Hematopoietic multipotent progenitor cell (in vitro differentiated cells): ENCODE data around the gene FAM98C. TPM values are rescaled to one million over a fixed set of nuclear protein-coding genes. Genes with fewer than 3 reads are reported as not detected.
A peak's percentile ranks its signal among the peaks of the same experiment; 100 is the strongest.

Experiments
- DNase-seq, 3 donors: peaks; one replicate each; pipeline ENCODE4 v3.0.0-alpha.2; 2011 to 2015; ENCODE audit warnings: low read depth in 2 of 3, low spot score in 2 of 3
- total RNA-seq: library from RNA; depleted of rRNA; stranded (reverse); fragments of >200 nt; gene quantifications from one replicate; pipeline ENCODE4 v1.2.3, GENCODE V29; 2012

FAM98C gene
- total RNA-seq, 1 donor = 9.4 TPM

DNA sequence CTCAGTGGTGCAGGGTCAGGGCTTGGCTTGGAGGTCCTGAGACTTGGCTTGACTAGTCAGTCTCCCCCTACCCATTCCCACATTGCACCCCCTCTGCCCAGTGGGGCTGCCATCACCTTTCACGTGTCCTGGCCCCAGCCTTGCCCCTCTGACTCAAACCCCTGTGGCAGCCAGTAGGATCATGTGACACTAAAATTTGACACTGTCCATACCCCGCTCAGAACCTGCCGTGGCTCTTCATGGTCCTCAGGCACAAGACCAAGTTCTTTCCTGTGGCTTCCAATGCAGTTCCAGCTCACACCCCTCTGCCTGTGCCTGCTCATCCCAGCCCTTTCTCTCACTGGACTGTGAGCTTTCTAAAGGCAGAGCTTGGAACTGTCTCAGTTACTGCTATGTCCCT, 26.3 kb upstream of the FAM98C start:
- DNase-seq = no peak

DNA sequence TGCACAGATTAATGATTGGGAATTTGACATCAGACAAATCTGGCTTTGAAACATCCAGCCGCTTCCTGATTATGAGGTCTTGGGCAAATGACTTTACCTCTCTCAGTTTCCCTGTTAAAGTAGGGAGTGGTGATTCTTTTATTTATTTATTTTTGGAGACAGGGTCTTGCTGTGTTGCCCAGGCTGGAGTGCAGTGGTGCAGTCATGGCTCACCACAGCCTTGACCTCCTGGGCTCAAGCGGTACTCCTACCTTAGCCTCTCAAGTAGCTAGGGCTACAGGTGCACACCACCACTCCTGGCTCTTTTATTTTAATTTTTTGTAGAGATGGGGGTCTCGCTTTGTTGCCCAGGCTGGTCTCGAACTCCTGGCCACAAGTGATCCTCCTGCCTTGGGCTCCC, 25.8 kb upstream of the FAM98C start:
- no peak for DNase-seq

DNA sequence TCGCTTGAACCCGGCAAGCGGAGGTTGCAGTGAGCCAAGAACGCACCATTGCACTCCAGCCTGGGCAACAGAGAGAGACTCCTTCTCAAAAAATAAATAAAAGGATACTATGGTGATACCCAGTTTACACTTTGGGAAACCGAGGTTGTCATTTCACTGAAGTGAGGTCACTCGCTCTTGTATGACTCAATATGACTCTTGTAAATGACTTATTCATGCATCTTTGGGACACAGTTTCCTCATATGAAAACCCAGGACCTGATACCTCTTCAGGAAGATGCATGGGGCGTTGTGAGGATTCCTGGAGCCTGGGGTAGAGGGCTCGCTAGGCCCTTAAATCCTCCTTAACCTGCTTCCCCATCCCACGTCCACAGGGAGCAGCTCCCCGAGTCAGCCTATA, 24.0 kb upstream of the FAM98C start:
- DNase-seq = no peak

DNA sequence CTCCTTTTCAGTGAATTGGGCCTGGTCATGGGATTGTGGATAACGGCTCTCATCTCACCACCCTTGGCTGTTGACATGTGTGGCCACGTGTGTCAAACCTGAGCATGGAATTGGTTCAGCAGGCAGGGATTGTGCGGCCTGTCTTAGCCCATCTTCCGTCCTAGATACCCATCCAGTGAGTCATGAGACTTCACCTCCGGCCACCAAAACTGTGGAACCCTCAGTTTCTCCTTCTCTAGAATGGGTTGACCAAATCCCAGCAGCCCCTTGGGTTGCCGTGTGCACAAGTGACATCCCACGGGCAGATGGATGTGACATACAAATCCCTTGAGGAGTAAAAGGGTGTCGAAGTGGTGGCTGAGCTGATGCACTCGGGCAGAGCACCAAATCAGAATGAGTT, 21.8 kb upstream of the FAM98C start:
- DNase-seq = no peak

DNA sequence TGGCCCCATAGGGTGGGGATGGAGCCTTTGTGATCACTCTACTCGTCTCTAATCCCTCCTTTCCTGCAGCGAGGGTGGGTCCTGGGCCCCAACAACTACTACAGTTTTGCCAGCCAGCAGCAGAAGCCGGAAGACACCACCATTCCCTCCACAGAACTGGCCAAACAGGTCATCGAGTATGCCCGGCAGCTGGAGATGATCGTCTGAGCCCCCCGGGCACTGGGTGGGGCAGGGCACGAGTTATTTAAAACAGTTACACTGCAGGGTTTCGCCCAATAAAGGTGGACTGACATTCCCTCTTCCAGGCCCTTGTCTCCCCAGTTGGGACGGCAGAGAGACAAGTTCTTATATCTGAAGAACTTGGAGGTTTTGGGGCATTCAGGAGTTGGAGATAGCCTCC, 19.7 kb upstream of the FAM98C start:
- no peak for DNase-seq

DNA sequence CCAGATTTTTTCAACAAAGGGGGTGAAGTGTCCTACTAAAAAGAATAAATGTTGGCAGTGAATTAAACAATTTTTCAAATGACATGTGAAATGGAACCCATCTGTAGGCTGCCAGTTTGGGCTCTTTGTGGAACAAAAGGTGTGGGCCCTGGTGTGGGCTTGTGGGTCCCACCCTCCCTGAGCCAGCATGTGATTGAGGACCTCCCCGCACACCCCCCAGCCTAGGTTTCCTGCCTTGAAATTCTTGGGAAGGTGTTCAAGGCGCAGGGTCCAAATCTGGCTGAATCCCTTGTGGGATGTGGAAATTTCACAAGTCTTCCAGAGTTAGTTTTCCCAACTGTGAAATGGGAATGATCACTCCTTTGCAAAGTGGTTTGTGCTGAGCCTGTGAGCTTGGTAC, 19.1 kb upstream of the FAM98C start:
- DNase-seq = no peak

DNA sequence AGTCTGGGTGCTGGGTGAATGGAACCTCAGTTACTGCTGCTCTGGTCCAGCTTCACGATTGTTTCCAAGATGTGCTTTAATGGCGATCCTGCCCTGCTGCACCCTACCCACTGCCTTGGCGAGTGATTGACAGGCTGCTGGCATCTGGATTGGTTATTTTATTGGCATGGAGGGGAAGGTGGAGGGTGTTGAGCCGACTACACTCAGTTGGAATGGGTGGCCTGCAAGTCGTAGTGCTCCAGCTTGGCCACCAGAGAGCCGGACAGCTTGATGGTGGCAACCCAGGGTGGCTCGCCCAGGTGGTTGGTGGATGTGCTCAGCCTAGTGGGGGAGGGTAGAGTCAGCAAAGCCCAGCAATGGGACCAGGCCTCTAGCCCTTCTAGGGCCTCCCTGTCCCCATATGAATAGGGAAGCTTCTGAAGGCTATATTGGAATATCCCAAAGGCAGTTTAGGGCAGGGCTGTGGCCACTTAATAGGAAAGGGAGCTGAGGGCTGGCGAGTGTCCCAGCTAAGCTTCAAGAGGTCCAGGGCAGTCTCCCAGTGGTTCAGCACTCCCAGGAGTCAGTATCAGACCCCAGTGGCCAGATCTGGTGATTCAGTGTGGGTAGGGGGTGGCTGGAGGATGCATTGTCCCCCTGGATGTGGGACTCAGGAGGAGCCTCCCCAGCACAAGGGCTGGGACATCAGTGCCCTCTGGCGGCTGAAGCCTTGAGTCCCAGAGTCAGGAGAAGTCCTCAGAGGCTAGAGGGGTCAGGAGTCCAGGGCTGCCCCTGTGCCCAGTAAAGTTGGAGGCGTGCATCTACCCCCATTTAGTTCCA, 18.5 kb upstream of the FAM98C start:
- no peak for DNase-seq

DNA sequence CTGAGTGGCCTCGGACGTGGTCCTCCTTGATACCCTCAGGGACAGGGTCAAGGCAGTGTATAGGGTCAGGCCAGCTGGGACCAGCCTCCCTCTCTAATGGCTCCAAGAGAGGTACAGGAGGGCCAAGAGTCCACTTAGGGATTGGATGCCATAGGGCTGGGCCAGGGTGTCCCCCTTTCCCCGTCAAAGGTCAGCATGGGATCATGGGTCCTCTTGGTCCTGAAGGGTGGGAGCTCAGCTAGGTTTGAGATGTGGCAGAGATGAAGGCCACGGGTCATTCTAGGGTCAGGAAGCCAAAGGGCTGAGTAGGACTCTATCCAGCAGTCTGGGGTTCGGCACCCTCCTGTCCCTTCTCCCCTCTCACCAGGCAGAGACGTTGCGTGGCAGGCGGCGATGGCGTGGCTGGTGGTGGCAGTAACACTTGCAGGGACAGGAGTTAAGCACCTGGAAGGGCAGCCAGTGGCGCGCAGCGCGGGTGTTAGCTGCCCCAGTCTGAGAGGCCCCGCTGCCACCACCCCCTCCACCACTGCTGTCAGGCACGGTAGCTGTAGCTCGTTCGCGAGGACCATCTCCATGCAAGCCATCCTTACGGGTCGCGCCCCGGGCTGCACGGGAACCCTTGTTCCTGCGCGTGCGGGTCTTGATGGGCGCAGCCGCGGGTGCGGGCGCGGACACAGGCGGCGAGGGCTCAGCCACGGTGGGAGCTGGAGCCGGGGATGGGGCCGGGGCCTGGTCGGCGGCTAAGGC, 17.7 kb upstream of the FAM98C start:
- DNase-seq = no peak

DNA sequence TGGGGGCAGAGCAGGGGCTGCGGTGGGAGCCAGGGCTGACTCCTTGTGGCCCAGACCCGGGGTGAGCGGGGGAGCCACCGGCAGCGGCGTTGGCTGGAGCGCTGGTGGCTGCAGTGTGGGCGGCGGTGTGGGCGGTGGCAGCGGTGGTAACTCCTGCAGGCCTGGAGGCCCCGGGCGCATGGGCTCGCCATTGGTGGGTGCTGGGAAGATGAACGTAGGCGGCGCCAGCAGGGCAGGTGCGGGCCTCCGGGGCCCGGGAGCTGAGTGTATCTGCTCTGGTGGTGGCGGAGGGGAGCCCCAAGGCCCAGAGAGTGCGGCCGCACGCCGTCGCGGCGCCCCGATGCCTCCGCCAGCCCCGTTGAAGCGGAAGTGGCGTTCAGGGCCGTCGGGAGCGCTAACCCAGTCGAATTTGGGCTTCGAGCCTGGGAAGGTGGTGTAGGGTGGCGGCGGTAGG, 17.1 kb upstream of the FAM98C start:
- DNase-seq = peak in 1 of 3 donors; percentile 27

DNA sequence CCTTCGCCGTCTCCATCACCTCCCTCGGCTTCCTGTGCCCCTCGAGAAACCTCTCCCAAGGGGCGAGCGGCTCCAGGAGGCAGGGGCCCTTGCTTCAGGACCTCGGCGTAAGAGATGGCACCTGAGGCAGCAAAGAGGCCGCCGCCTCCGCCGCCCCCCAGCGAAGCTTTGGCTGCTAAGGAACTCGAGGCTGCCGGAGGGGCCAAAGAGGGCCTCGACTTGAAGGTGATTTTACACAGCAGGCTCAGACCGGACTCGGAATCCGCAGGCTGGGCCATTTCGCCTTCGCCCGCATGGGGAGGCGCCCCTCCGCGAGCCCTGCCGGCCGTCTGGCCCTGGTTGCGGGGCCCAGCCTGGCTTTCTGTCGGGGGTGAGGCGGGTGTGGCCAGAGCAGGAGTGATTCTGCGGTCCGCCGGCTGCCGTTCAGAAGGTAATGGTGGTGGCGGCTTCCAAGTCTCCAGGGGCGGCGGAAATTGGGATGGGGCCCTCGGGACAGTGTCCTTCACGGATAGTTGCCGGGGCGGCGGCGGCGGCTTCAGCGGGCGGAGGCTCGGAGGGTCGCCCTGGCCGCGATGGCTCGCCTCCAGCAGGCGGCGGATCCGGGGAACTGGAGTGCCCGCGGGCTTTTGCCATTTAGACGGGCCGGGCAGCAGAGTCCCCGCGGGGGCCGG, 16.5 kb upstream of the FAM98C start:
- no peak for DNase-seq

DNA sequence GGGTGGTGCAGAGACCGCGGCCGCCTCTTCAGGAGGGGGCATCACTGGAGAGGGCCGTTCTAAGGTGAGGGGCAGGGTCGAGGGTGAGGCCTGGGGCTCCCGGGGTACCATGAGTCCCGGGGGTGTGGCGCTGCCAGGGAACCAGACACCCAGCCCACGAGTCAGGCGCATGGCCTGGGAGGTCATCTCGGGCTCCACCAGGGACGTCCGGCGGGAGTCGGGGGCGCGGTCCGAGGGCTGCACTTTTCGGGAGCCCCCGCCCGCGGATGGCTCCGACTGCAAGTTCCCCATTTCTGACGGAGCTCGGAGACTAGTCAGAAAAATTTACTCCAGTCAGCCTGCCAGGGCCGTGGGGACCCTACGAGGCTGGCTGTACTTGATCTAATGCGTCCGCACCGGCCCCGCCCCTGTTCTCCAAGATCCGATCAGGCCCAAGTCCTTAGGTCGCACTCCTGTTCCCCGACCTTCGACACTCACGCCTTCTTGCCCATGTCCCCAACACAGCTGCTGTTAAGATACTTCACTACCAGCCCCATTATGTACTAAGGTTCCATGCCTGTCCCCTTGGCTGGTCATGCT, 15.8 kb upstream of the FAM98C start:
- DNase-seq = peak in 2 of 3 donors; percentile 49 to 51

DNA sequence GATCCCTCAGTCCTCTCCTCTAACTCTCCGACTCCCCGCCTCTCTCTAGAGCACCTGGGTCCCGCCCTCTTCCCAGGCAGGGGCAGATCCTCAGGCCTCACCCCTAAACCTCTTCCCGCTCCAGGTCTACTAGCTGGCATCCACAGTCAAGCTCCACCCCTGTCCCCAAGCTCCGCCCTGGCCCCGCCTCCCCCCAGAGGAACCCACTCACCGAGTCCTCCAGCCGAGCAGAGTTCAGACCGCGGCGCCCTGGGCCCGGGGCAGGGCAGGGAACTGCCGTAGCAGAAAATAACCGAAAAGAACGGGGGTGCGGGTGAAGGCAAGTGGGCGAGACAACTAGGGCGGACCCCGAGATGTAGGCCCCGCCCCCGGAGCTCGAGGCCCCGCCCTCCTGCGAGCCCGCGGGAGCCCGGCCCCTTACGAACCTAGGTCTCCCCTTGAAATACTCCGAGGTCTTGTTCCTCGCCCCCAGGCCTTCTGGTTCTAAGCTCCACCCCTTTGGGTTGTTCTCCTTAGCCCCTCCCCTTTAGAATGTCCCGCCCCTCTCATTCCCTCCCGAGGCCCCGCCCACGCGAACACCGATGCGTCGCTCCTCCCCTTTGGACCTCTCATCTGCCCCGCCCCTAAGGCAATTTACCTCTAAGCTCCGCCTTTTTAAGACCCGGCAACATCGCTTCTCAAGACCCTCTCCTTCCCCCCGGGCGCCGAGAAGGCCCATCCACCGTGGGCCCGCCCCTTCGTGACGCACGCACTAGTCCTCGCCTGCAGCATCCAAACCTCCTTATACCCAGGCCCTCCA, 15.1 kb upstream of the FAM98C start, which contains the start of gene GGN:
Gene GGN (minus strand): TSS at position 485 of the 799 bp plus-strand sequence. CDS start 773 bp downstream, outside the sequence.
- peak; percentile 50 to 77 (median 69) for DNase-seq

DNA sequence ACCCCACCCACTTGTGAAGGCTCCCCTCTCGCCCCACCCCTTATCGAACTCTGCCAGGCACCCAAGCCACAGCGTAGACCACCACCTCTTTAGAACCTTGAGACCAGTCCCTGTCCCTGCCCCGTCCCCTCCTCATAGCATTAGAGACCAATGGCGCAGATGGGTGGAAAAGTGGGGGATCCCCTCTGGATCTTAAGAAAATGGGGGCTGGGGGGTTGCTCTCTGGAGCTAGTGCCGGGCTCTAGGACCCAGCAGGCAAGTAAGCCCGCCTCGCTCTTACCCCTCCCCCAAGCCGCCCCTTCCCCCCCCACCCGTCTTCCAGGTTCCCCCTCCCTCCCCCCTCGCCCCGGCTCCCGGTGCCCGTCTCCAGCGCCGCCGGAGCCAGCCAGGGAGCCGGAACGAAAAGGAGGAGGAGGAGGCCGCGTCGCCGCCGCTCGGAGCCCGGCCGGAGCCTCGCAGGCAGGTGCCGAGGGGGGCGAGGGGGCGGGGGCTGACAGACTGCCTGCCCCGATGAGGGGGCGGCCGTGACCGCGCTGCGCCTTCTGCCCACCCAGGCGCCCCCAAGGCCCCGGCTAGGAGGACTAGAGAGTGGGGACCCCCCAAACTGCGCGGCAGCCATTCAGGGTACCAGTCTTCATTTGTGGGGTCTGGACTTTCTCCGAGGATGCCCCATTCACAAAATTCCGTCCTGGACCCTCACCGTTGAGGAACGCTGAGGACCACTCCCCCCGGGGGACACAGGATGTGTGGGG, 14.4 kb upstream of the FAM98C start, which contains the start of gene SPRED3:
Gene SPRED3 (plus strand): TSS at position 349 of the 752 bp plus-strand sequence. CDS start 1,606 bp downstream, outside the sequence.
- no peak for DNase-seq

DNA sequence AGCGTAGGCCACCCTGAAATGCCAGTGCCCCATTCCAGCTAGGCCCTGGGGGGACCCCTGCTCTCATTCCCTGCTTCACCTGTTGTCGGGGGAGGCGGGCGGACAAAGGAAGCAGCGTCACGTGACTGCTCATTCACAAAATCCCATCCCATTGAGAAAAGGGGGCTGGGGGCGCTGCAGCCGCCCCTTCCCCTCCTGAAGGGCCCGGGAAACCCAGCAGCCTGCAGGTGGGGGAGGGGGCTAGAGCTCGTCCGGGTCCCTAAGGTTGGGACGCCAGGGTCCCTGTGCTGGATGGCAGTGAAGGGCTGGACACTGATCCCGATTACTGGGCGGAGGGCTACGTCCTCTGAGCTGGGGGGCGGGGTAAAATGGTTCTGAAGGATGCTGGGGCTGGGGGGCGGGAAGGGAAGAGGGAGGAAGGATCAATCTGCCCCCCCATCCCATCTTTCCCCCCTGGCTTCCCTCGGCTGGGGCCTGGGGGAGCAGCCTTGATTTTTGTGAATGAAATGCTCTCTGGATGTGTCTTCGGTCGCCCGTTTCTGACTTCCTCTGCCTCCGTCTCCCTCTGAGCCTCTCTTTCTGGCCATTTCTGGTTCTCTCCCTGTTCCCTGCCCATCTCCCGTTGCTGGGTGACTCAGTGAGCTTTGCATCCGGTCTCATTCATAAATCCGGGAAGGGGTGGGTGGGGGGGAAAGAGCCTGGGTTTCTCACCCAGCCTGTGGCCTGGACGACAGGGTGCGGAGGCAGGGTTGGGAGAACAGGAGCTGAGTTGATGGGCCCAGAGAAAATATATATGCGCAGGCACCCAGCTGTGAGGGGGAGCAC, 13.6 kb upstream of the FAM98C start:
- DNase-seq = no peak

DNA sequence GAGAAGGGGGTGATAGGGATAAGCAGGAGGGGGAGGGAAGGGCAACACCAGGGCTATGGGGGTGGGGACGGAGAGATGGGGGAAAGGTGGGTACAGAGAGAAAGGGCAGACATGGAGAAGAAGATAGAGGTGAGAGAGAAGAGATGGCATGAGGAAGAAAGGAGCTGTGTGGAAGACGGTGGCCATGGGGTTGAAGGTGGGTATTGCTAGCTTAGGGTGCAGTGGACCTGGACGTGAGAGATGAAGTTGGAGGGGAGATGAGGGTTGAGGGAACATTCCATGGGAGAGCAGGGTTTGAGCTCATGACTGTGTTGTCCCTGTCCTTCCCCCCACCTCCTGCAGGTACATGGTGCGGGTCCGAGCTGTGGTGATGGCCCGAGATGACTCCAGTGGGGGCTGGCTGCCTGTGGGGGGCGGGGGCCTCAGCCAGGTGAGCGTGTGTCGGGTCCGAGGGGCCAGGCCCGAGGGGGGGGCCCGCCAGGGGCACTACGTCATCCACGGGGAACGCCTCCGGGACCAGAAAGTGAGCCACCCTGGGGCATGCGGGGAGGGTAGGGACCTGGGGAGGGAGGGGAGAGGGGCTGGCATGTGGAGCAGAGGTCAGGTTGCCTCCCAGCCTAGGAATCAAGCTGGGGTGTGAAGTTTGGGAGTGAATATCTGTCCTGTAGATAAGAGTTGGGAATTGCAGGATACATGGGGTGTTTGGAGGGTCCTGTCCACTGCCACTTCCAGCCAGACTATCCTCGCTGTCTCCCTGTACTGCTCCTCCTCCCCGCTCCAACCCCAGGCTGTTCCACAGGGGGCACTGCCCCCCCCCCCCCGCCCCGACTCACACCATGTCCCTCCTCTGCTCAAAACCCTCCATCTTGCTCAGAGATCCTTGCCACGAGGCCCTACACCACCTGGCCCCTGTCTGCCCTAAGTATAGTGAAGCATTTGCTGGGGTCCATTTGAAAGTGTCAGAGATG, 12.7 kb upstream of the FAM98C start:
- DNase-seq = no peak

DNA sequence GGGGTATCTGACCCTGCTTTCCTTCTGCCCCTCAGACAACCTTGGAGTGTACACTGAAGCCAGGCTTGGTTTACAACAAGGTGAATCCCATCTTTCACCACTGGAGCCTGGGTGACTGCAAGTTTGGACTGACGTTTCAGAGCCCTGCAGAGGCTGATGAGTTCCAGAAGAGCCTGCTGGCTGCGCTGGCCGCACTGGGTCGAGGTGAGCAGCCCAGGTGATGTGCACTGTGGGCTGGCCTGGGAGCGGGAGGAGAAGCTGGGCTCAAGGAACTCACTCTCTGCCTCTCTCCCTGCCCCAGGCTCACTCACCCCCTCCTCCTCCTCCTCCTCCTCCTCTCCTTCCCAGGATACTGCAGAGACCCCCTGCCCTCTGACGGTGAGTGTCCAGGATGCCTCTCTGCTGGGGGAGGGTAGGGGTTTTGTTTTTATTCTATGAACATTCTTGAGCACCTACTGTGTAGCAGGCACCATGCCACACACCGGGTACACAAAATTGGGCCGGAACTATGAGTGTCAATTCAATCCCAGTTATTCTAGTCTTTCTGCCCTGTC, 10.9 kb upstream of the FAM98C start:
- no peak for DNase-seq

DNA sequence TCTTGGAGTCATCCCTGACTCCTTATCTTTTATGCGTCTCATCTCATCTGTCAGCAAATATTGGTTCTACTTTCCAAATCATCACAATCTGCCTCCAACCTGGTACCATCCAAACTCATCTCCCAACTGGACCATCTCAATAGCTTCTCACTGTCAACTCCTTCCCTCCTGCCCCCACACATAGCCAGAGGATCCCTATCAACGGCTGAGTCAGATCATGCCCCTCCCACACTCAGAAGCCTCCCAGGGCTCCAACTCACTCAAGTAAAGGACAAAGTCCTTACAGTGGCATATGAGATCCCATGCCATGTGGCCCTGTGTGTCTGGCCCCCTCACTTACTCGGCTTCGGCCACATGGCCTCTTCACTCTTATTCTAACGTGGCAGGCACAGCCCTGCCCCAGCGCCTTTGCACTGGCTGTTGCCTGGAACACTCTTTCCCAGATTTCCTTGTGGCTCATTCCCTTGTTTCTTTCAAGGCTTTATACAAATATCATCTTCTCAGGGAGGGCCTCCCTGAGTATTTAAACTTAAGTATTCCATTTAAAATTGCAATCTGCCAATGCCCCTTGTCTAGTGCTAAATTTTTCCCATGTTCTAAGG, 10.1 kb upstream of the FAM98C start:
- DNase-seq = no peak
